Natural killer cell (primary cell): ENCODE results near the gene TICRR. TPM values are rescaled to one million over a fixed set of nuclear protein-coding genes. Genes with fewer than 3 reads are reported as not detected.

ENCODE experiments used
- ATAC-seq, 3 donors: fragments of 150-1000 bp in 2 of 3; fragments of 200-7000 bp in 1 of 3; cut with Tn5 transposase; 1 replicate in 1 of 3; 2 replicates in 2 of 3; pipeline ENCODE4 v1.10.0; 2021; ENCODE audit warnings: mild to moderate bottlenecking in 2 of 3, moderate library complexity in 2 of 3
- DNase-seq, 2 donors: peaks; one replicate each; pipeline versions ENCODE4 v3.0.0 to v3.0.0-alpha.2; 2013 to 2021; ENCODE audit warnings: mixed read lengths in 1 of 2
- H3K27ac ChIP-seq: one replicate; pipeline ENCODE4 v1.5.1; 2013; ENCODE audit warnings: mild to moderate bottlenecking, low read length
- H3K27me3 ChIP-seq: one replicate; pipeline ENCODE4 v1.6.1; 2013; ENCODE audit warnings: low read length; ENCODE audit not compliant: control insufficient read depth, insufficient read depth
- H3K36me3 ChIP-seq: one replicate; pipeline ENCODE4 v1.6.1; 2013; ENCODE audit warnings: low read length; ENCODE audit not compliant: control insufficient read depth, insufficient read depth
- H3K4me1 ChIP-seq: one replicate; pipeline ENCODE4 v1.6.1; 2013; ENCODE audit warnings: low read length; ENCODE audit not compliant: control insufficient read depth, insufficient read depth
- H3K4me3 ChIP-seq: one replicate; pipeline ENCODE4 v1.5.1; 2013; ENCODE audit warnings: low read length
- H3K9me3 ChIP-seq: one replicate; pipeline ENCODE4 v1.6.1; 2013; ENCODE audit warnings: low read length; ENCODE audit not compliant: control insufficient read depth, insufficient read depth
- H3K27ac Mint-ChIP-seq, 2 donors: one replicate each; pipeline ENCODE4 v1.8.0; 2022; ENCODE audit warnings: mild to moderate bottlenecking in 2 of 2, mixed read lengths in 2 of 2, moderate library complexity in 1 of 2
- H3K27me3 Mint-ChIP-seq, 2 donors: one replicate each; pipeline ENCODE4 v1.8.0; 2022; ENCODE audit warnings: low read depth in 2 of 2, mixed read lengths in 2 of 2
- H3K36me3 Mint-ChIP-seq: one replicate; pipeline ENCODE4 v1.8.0; 2022; ENCODE audit warnings: mixed read lengths
- H3K4me1 Mint-ChIP-seq, 2 donors: one replicate each; pipeline ENCODE4 v1.8.0; 2022; ENCODE audit warnings: mixed read lengths in 2 of 2
- H3K4me3 Mint-ChIP-seq: one replicate; pipeline ENCODE4 v1.8.0; 2022; ENCODE audit warnings: mild to moderate bottlenecking, moderate library complexity, mixed read lengths
- H3K9me3 Mint-ChIP-seq, 2 donors: one replicate each; pipeline ENCODE4 v1.8.0; 2022; ENCODE audit warnings: mixed read lengths in 2 of 2
- whole genome bisulfite sequencing: methylation state at CpG from one replicate; pipeline ENCODE4 v1.1.7; 2013; ENCODE audit warnings: missing lambda C conversion rate; ENCODE audit not compliant: insufficient coverage; 5-methylcytosine and 5-hydroxymethylcytosine counted together
- intact Hi-C: fragments of 100-400 bp; cut with micrococcal nuclease; formaldehyde crosslinking; loops from one replicate; pipeline ENCODE4 v1.14.2; 2022
- total RNA-seq, 4 donors: library from RNA; stranded (reverse); fragments of 120-200 nt in 1 of 4; gene quantifications; one replicate each; pipeline versions ENCODE4 v1.2.3 to v1.2.4, GENCODE V29; 2013 to 2022
- TF ChIP-seq, protein P1 (sequence below): fragments of 200-600 bp; IDR thresholded peaks from one replicate; pipeline ENCODE4 v1.8.0; 2022; ENCODE audit warnings: antibody characterized with exemption

The TICRR gene
- total RNA-seq, 3 donors from 2014 or later (not counting 1 experiment from before 2014, with no cell fraction given): 0.13 to 0.59 (median 0.14) TPM

DNA sequence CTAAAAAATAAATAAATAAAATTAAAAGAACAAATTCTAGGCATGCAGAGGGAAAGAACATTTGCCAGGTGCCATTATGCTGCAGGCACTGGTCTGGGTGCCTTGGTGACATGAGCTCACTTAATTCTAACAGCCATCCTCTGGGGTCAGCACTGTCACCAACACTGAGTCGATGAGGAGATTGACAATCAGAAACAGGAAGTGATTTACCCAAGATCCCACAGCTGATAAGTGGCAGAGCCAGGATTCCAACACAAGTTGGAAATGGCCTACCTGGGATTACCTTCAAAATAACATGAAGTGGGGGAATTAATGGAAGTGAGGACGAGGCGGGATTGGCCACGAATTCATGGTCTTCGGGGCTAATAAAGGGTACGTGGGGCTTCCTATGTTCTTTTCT lies 100.3 kb downstream of the TICRR start:
- Histone ChIP-seq H3K27ac (no peak overlapping the region), H3K4me1 (peaks cover 4% of the 10 kb centered on the region), H3K9me3 (no peaks in the 10 kb centered on the region), H3K27me3 (no peaks in the 10 kb centered on the region), H3K36me3 (no peaks in the 10 kb centered on the region), H3K4me3 (no peak overlapping the region)
- Mint-ChIP-seq H3K36me3 (no peaks in the 10 kb centered on the region), H3K4me3 (no peak overlapping the region), H3K9me3 (no peaks in the 10 kb centered on the region), H3K27ac (no peak overlapping the region), H3K27me3 (no peaks in the 10 kb centered on the region), H3K4me1 (no peaks in the 10 kb centered on the region)
- no peak for ATAC-seq
- intact Hi-C loops: no loop called here
- 57% methylated on average over 2 of the region's 6 CpGs for WGBS
- DNase-seq: no peak
- TF ChIP-seq, protein P1, sequence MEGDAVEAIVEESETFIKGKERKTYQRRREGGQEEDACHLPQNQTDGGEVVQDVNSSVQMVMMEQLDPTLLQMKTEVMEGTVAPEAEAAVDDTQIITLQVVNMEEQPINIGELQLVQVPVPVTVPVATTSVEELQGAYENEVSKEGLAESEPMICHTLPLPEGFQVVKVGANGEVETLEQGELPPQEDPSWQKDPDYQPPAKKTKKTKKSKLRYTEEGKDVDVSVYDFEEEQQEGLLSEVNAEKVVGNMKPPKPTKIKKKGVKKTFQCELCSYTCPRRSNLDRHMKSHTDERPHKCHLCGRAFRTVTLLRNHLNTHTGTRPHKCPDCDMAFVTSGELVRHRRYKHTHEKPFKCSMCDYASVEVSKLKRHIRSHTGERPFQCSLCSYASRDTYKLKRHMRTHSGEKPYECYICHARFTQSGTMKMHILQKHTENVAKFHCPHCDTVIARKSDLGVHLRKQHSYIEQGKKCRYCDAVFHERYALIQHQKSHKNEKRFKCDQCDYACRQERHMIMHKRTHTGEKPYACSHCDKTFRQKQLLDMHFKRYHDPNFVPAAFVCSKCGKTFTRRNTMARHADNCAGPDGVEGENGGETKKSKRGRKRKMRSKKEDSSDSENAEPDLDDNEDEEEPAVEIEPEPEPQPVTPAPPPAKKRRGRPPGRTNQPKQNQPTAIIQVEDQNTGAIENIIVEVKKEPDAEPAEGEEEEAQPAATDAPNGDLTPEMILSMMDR: no peak

- Histone ChIP-seq H3K4me3 (no peak overlapping the region), H3K27me3 (no peaks in the 10 kb centered on the region), H3K36me3 (no peaks in the 10 kb centered on the region), H3K4me1 (no peaks in the 10 kb centered on the region), H3K27ac (no peak overlapping the region), H3K9me3 (no peaks in the 10 kb centered on the region)
- H3K4me1 Mint-ChIP-seq: no peaks in the 10 kb centered on the region
- intact Hi-C loops: no loop called here
- no peak overlapping the region for H3K27ac Mint-ChIP-seq
- ATAC-seq: no peak
- H3K36me3 Mint-ChIP-seq: no peaks in the 10 kb centered on the region
- H3K27me3 Mint-ChIP-seq: no peaks in the 10 kb centered on the region
- DNase-seq: no peak
- H3K4me3 Mint-ChIP-seq: no peak overlapping the region
- no peaks in the 10 kb centered on the region for H3K9me3 Mint-ChIP-seq
- TF ChIP-seq, protein P1: no peak
- 72% methylated on average over 1 of the region's 1 CpG for WGBS
Observed at GRCh38 chr15:89677381-89677780, 102.1 kb downstream of the TICRR start.

Other genes with a start within 250 kb of the TICRR start
- 100 to 1,000 TPM; 205 to 253 (median 238) TPM for gene POLG, start 240.6 kb upstream of the TICRR start, total RNA-seq
- gene RHCG, start 78.9 kb upstream of the TICRR start, total RNA-seq: not detected
- gene KIF7, start 80.0 kb downstream of the TICRR start, total RNA-seq: 1 to 10 TPM in 2 of 3 donors, under 1 TPM in 1; 0.93 to 3.6 (median 1.6) TPM
- under 1 TPM; 0.40 to 0.75 (median 0.66) TPM for gene PLIN1, start 103.9 kb downstream of the TICRR start, total RNA-seq
- 1 to 10 TPM; 2.0 to 3.1 (median 3.1) TPM for gene PEX11A, start 115.3 kb downstream of the TICRR start, total RNA-seq
- gene WDR93, start 115.3 kb downstream of the TICRR start, total RNA-seq: under 1 TPM in 2 of 3 donors, not detected in 1; 0.25 to 0.38 TPM
- gene MESP1, start 175.8 kb downstream of the TICRR start, total RNA-seq: 1 to 10 TPM in 2 of 3 donors, under 1 TPM in 1; 0.45 to 2.9 (median 2.5) TPM
- not detected for gene MESP2, start 200.9 kb downstream of the TICRR start, total RNA-seq
- gene ANPEP, start 239.4 kb downstream of the TICRR start, total RNA-seq: 10 to 100 TPM in 2 of 3 donors, 1 to 10 TPM in 1; 1.6 to 33.9 (median 10.9) TPM